IPS-11a (cell line): ENCODE data around the gene COL13A1.

Experiments
- H3K4me3 ChIP-seq: one replicate; pipeline ENCODE4 v1.5.1; 2013; ENCODE audit warnings: low read depth, low read length, control low read depth

Gene COL13A1

GRCh38 chr10:69865450-69865849 lies 63.7 kb downstream of the COL13A1 start:
- no peak overlapping the region for H3K4me3 ChIP-seq

DNA sequence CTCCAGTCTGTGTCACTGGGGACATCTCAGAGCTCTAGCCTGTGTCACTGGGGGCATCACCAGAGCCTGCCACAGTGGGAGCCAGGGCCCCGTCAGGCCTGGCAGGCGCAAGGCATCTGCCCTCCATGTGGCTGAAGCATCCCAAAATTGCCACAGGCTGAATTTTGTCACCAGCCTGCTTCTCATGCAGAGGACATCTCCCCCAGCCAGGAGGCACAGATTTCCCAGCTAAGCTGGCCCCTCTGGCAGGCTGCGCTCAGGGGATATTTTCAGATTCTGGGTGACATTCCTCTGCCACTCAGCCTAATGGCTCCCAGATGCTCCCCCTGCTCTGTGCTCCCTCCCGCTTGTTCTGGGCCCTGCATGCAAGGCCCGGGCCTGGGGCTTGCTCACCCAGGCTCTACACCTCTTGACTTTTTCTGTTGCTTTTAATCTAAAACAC lies 64.6 kb downstream of the COL13A1 start:
- no peak overlapping the region for H3K4me3 ChIP-seq

GRCh38 chr10:69866688-69867461 lies 65.2 kb downstream of the COL13A1 start:
- H3K4me3 ChIP-seq = no peak overlapping the region

- no peak overlapping the region for H3K4me3 ChIP-seq
These were observed 66.2 kb downstream of the COL13A1 start for GRCh38 chr10:69867699-69868558.

GRCh38 chr10:69868821-69869220 lies 67.1 kb downstream of the COL13A1 start:
- H3K4me3 ChIP-seq = no peak overlapping the region

GRCh38 chr10:69869291-69869961 lies 67.7 kb downstream of the COL13A1 start:
- H3K4me3 ChIP-seq = no peak overlapping the region

- H3K4me3 ChIP-seq = no peak overlapping the region
These were observed 68.9 kb downstream of the COL13A1 start for GRCh38 chr10:69870591-69870990.

- no peak overlapping the region for H3K4me3 ChIP-seq
These were observed 69.4 kb downstream of the COL13A1 start for GRCh38 chr10:69871074-69871473.

DNA sequence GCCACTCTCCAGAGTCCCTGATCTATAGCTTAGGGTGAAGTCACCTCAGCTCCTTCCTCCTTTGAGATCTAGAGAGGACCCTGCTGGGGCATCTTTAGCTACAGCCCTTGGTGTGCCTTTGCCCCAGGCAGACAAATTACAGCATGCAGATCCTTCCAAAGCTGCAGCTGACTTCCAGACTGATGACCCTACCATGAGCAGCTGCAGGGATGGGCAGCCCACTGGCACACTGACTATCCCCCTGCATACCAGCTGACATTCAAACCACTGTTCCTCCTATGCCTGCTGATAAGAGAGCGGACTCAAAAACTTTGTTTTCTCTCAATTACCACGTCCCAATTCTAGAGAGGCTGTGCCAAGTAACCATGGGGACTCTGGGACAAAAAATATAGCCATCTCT lies 70.6 kb downstream of the COL13A1 start:
- H3K4me3 ChIP-seq = no peak overlapping the region

DNA sequence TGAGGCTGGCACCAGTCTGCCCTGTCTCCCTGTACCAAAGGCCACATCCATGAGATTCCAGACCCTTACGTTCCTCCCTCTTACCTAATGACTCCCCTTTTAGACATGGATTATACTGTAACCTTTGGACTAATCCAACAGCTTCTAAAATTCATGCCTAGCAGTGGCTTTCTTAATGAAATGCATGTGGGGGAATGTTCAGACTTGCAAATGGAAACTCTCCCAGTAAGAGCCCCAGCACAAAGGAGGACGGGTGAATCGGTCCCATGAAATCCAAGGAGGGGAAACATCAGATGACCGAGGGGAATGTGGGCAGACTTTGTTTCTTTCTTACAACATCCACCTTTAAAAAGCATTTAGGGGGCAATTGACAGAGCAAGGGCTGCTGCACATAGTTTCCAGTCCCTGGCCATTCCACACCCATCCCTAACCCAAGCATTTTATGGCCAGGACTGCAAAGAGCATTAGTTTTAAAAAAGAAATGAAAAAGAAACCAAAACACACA lies 71.5 kb downstream of the COL13A1 start:
- no peak overlapping the region for H3K4me3 ChIP-seq

- no peak overlapping the region for H3K4me3 ChIP-seq
These were observed 72.7 kb downstream of the COL13A1 start for GRCh38 chr10:69874449-69874848.

DNA sequence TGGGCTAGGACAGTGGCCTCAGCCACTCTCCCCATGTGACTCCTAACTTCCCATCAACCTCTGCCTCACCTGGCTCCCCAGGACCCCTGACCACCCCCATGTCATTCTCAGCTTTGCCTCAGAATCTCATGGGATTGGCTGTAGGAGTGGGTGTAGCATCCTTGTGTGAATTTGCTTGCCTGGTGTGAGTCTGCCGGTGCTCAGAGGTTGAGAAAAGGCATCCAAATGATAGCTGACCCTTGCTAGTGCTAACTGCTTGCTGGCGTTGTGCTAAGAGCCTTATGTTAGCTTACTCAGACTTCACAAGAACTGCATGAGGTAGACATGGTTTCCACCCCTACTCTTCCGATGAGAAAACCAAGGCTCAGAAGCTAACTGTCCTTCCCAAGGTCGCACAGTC lies 74.2 kb downstream of the COL13A1 start:
- no peak overlapping the region for H3K4me3 ChIP-seq

DNA sequence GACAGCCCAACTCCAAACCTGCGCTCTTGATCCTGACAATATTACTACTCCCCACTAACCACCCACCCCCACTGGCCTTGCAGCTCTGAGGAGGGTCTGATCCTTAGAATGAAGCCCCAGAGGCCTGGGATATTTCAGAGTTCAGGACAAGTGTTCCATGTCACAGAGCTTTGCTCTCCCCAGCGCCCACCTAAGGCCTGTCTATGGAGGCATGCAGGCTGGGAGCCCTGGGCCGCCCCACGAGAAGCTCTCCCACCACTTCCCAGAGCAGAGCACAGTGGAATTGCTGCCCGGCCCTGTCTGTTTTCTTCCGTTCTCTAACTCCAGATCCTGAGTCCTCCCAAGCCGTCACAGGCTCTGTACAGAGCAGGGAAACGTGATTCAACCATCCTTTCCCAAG lies 74.6 kb downstream of the COL13A1 start:
- H3K4me3 ChIP-seq = no peak overlapping the region

DNA sequence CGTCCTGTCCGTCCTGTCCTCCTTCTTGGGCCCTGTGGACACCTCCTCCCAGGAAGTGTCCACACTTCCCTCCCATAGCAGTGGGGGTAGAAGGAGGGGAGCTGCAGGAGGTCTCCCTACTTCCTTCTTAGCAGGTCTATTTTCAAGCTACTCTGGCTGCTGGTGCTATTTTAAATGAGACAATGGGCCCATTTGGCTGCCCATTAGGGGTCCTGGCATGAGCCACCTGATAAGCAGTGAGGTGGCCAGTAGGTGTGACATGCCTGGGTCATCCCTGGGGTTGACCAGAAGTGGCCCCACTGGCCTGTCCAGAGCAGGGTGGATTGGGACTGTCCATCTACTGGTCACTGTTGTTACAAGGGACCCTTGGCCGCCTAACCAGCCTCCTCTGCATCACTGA lies 75.2 kb downstream of the COL13A1 start:
- no peak overlapping the region for H3K4me3 ChIP-seq

DNA sequence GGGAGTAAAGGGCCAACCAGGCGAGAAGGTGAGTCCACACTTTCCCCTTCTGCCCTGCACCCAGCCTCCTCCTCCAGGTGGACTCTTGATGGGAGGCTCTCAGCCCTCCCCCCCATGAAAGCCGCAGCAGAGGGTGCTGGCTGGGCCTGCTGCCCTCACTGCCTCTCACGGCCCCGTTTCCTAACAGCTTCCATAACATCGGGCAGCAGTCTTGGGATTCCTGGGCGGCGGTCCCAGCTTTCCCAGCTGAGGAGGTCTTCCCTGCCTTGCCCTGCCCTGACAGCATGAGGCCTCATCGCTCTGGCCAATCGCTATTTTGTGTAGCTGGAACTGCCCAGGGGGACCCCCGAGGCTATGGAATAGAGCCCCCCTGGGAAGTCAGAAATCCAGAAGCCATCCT lies 76.3 kb downstream of the COL13A1 start:
- no peak overlapping the region for H3K4me3 ChIP-seq

DNA sequence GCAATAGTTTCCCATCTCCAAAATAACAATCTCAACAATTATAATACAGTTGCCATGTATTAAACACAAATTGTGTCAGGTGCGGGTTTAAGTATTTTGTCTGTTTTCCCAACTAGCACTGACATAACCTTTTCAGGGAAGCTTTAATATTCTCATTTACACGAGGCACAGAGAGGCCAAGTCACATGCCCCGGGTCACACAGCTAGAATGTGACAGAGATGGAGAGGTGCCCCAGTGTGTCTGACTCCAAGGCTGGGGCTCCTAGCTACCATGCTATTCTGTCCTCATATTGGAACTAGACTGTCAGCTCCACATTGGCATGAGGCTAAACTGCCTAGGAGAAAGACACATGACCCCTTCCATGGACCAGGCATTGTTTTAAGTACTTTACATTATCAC lies 77.2 kb downstream of the COL13A1 start:
- no peak overlapping the region for H3K4me3 ChIP-seq

DNA sequence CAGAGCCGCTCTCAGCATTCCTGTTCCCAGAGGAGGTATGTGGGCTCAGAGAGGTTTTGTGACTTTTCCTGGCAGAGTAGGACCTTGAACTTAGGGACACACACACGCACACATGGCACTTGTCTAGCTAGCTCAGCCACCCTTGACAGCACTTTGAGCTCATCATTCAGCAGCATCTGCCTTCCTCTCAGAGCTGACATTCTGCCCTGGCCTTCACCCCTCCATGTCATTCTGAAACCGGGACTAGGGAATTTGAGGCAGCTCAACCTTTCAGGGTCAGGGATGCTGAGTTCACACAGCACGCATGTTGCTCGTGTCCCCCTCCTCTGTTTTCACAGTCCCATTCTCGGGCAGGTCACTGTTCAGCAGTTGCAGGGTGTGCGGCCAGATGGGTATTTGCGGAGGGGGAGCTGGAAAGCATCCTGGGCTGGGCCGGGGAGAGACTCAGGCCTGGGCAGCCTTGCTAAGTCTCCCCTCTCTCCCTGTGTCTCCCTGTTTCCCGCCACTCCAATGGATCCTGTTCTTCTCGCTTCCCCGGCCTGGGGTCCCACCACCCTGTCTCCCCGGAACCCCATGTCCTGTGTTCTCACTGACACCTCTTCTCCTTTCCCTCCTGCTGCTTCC lies 78.0 kb downstream of the COL13A1 start:
- no peak overlapping the region for H3K4me3 ChIP-seq

GRCh38 chr10:69880301-69881081 lies 78.8 kb downstream of the COL13A1 start:
- H3K4me3 ChIP-seq = no peak overlapping the region

GRCh38 chr10:69881202-69881601 lies 79.5 kb downstream of the COL13A1 start:
- H3K4me3 ChIP-seq = no peak overlapping the region
